Measurements from ENCODE around the gene ZBTB24. TPM values are rescaled to one million over a fixed set of nuclear protein-coding genes. Genes with fewer than 3 reads are reported as not detected.

The ZBTB24 gene
- polyA plus RNA-seq, 3 donors, result 3.1 to 4.7 (median 3.4) TPM

DNA sequence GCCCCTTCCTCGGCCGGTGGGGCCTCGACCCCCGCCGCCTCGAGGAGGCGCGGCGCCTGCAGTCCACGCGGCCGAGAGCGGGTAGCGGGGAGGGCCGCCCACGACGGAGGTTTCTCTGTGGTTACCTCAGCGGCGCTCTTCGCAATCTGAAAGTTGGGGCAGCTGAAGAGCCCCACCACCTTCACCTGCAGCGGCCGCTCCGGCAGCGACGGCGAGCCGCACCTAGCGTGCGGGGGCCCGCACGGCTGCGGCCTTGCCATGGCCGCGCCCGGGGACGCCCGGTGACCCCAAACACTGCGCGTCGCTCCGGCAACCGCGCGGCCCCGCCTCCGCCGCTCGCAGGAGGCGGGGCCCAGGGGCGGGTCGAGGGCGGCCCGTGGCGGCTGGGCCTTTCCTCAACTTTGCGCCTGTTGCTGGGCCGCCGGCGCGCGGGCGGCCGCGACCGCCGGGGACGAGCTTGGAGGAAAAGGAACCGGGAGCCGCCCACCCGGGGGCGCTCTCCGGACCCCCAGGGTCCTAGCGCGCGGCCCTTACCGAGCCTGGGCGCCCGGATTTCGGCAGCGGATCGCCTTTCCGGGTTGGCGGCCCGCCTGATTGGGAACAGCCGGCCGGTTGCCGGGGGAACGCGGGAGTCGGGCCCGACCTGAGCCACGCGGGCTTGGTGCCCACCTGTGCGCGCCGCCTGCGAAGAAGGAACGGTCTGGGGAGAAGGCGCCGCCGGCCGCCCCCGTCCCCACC is 42.5 kb downstream of the ZBTB24 start, which contains the start of the genes PPIL6 and SMPD2:
TSS of gene PPIL6 (minus strand) at position 298 of the 738 bp plus-strand sequence. CDS start at position 260, 38 bp downstream.
TSS of gene SMPD2 (plus strand) at position 394 of the 738 bp plus-strand sequence. CDS start 398 bp downstream, outside the sequence.
- peaks cover 1 to 9% (median 4%) of the 10 kb centered on the region in 3 donors for H3K27me3 Mint-ChIP-seq (ENCODE audit: low read depth in 3 of 3)
- Histone ChIP-seq H3K27ac (ENCODE audit: low read depth in 1 of 2, low read length in 2 of 2) (peak within 1 kb of the TSS; percentile 53 to 85), H3K9ac (ENCODE audit: insufficient read depth, low read length, poor library complexity, severe bottlenecking) (peak within 1 kb of the TSS; percentile 92), H3K9me3 (replicated peaks in 1 of 2; ENCODE audit: control insufficient read depth in 1 of 2, insufficient read depth in 1 of 2, low read length in 2 of 2) (no peaks in the 10 kb centered on the region), H4K20me1 (ENCODE audit: insufficient read depth, low read length) (peaks cover 33% of the 10 kb centered on the region), H3K36me3 (replicated peaks in 1 of 2; ENCODE audit: control insufficient read depth in 1 of 2, insufficient read depth in 2 of 2, low read length in 2 of 2) (peaks cover 21 to 30% of the 10 kb centered on the region in 2 donors), H3K4me1 (ENCODE audit: control insufficient read depth in 1 of 2, insufficient read depth in 2 of 2, low read length in 2 of 2) (peaks cover 20 to 32% of the 10 kb centered on the region in 2 donors), H3K79me2 (ENCODE audit: insufficient read depth, low read length) (peaks cover 6% of the 10 kb centered on the region), H3K27me3 (ENCODE audit: control insufficient read depth in 2 of 2, insufficient read depth in 2 of 2, low read length in 2 of 2) (peaks cover 0 to 4% of the 10 kb centered on the region in 2 donors), H3K4me2 (replicated peaks; ENCODE audit: extremely low read depth, low read length, poor library complexity, severe bottlenecking) (peak within 1 kb of the TSS; percentile 93), H3K4me3 (replicated peaks in 1 of 3; ENCODE audit: low read depth in 2 of 3, low read length in 3 of 3) (peak within 1 kb of the TSS; percentile 52 to 87 (median 71)), H2AFZ (ENCODE audit: insufficient read depth, low read depth, low read length, poor library complexity, severe bottlenecking) (peak within 1 kb of the TSS; percentile 92)
- peaks cover 29 to 31% of the 10 kb centered on the region in 2 donors for H3K36me3 Mint-ChIP-seq
- TF ChIP-seq, protein P1, sequence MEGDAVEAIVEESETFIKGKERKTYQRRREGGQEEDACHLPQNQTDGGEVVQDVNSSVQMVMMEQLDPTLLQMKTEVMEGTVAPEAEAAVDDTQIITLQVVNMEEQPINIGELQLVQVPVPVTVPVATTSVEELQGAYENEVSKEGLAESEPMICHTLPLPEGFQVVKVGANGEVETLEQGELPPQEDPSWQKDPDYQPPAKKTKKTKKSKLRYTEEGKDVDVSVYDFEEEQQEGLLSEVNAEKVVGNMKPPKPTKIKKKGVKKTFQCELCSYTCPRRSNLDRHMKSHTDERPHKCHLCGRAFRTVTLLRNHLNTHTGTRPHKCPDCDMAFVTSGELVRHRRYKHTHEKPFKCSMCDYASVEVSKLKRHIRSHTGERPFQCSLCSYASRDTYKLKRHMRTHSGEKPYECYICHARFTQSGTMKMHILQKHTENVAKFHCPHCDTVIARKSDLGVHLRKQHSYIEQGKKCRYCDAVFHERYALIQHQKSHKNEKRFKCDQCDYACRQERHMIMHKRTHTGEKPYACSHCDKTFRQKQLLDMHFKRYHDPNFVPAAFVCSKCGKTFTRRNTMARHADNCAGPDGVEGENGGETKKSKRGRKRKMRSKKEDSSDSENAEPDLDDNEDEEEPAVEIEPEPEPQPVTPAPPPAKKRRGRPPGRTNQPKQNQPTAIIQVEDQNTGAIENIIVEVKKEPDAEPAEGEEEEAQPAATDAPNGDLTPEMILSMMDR (IDR thresholded peaks at IDR 0.05), result peak; percentile 25
- peak within 1 kb of the TSS; percentile 87 to 97 (median 92) for H3K27ac Mint-ChIP-seq
- H3K4me3 Mint-ChIP-seq, result peak within 1 kb of the TSS; percentile 96
- peak; percentile 73 to 84 (median 81) for DNase-seq
- H3K4me1 Mint-ChIP-seq, result peaks cover 34% of the 10 kb centered on the region
- H3K9me3 Mint-ChIP-seq, result no peaks in the 10 kb centered on the region
- WGBS (ENCODE audit: insufficient coverage), result under 1% methylated on average over 99 of the region's 102 CpGs
- intact Hi-C loops (cut with micrococcal nuclease), result loop anchor here (2.0 to 5.0 kb wide), 2 partner anchors 42 to 56 kb away; partner anchors contain the start of gene ZBTB24 (in 2 of the 2)

DNA sequence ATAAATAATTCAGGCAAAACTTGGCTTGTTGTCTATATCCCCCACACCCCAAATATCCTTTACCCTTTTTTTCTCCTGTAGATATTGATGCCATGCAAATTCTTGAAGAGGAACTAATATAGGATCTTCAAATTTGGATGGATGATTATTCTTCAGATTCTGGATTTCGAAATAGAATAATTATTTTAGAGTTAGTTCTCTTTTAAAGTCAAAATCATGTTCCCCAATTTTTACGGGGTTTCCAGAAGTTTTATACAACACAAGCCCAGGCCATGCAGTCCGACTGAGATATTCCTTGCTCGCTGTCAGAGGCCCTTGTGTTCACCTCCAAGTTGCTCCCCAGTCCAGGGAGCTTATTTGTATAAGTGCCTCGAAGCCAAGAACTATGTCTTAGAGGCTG is 47.0 kb downstream of the ZBTB24 start:
- H3K27ac ChIP-seq (ENCODE audit: low read depth in 1 of 2, low read length in 2 of 2), result no peak overlapping the region
- DNase-seq, result peak in 1 of 3 donors; percentile 18
- no peaks in the 10 kb centered on the region for H3K79me2 ChIP-seq (ENCODE audit: insufficient read depth, low read length)
- Mint-ChIP-seq H3K9me3 (no peaks in the 10 kb centered on the region), H3K27me3 (ENCODE audit: low read depth in 3 of 3) (peaks cover 2 to 10% (median 4%) of the 10 kb centered on the region in 3 donors), H3K36me3 (no peaks in the 10 kb centered on the region), H3K4me3 (no peak overlapping the region), H3K27ac (peak overlapping the region in 1 of 7 donors; percentile 49), H3K4me1 (peaks cover 19% of the 10 kb centered on the region)
- intact Hi-C loops (cut with micrococcal nuclease), result loop anchor here in 1 of 2 donors (5.0 kb wide), 1 partner anchor 249 kb away; no protein-coding TSS in a partner anchor
- no peak overlapping the region for H3K4me3 ChIP-seq (replicated peaks in 1 of 3; ENCODE audit: low read depth in 2 of 3, low read length in 3 of 3)
- no peak overlapping the region for H3K9ac ChIP-seq (ENCODE audit: insufficient read depth, low read length, poor library complexity, severe bottlenecking)
- no peaks in the 10 kb centered on the region for H4K20me1 ChIP-seq (ENCODE audit: insufficient read depth, low read length)
- H3K9me3 ChIP-seq (replicated peaks in 1 of 2; ENCODE audit: control insufficient read depth in 1 of 2, insufficient read depth in 1 of 2, low read length in 2 of 2), result no peaks in the 10 kb centered on the region
- H3K4me1 ChIP-seq (ENCODE audit: control insufficient read depth in 1 of 2, insufficient read depth in 2 of 2, low read length in 2 of 2), result peaks cover 10 to 18% of the 10 kb centered on the region in 2 donors
- no peak overlapping the region for H3K4me2 ChIP-seq (replicated peaks; ENCODE audit: extremely low read depth, low read length, poor library complexity, severe bottlenecking)
- no peaks in the 10 kb centered on the region for H3K36me3 ChIP-seq (replicated peaks in 1 of 2; ENCODE audit: control insufficient read depth in 1 of 2, insufficient read depth in 2 of 2, low read length in 2 of 2)
- TF ChIP-seq, protein P1 (IDR thresholded peaks at IDR 0.05), result no peak
- no peak overlapping the region for H2AFZ ChIP-seq (ENCODE audit: insufficient read depth, low read depth, low read length, poor library complexity, severe bottlenecking)
- peaks cover 0 to 4% of the 10 kb centered on the region in 2 donors for H3K27me3 ChIP-seq (ENCODE audit: control insufficient read depth in 2 of 2, insufficient read depth in 2 of 2, low read length in 2 of 2)
- WGBS (ENCODE audit: insufficient coverage), result 64% methylated on average over 4 of the region's 5 CpGs
